Fibroblast of pulmonary artery (primary cell): ENCODE results near the gene C10orf71.

Experiments used
- DNase-seq: peaks from one replicate; pipeline ENCODE4 v3.0.0-alpha.2; 2010; ENCODE audit warnings: low read depth
- H3K4me3 ChIP-seq: replicated peaks from 2 replicates; pipeline ENCODE4 v1.5.1; 2011; ENCODE audit warnings: low read depth, mild to moderate bottlenecking, control low read depth, low read length, moderate library complexity
- TF ChIP-seq, protein P1 (sequence below): IDR thresholded peaks from 2 replicates; pipeline ENCODE4 v1.5.1; 2011; ENCODE audit warnings: mild to moderate bottlenecking, control low read depth, low read length, inconsistent platforms; ENCODE audit errors: missing control alignments

Gene C10orf71

GRCh38 chr10:49318755-49319154, 19.8 kb downstream of the C10orf71 start:
- H3K4me3 ChIP-seq = no peak overlapping the region
- no peak for DNase-seq
- TF ChIP-seq, protein P1, sequence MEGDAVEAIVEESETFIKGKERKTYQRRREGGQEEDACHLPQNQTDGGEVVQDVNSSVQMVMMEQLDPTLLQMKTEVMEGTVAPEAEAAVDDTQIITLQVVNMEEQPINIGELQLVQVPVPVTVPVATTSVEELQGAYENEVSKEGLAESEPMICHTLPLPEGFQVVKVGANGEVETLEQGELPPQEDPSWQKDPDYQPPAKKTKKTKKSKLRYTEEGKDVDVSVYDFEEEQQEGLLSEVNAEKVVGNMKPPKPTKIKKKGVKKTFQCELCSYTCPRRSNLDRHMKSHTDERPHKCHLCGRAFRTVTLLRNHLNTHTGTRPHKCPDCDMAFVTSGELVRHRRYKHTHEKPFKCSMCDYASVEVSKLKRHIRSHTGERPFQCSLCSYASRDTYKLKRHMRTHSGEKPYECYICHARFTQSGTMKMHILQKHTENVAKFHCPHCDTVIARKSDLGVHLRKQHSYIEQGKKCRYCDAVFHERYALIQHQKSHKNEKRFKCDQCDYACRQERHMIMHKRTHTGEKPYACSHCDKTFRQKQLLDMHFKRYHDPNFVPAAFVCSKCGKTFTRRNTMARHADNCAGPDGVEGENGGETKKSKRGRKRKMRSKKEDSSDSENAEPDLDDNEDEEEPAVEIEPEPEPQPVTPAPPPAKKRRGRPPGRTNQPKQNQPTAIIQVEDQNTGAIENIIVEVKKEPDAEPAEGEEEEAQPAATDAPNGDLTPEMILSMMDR = no peak

- no peak overlapping the region for H3K4me3 ChIP-seq
- DNase-seq = no peak
- TF ChIP-seq, protein P1 = no peak
Observed at GRCh38 chr10:49319206-49319605, 20.2 kb downstream of the C10orf71 start.

DNA sequence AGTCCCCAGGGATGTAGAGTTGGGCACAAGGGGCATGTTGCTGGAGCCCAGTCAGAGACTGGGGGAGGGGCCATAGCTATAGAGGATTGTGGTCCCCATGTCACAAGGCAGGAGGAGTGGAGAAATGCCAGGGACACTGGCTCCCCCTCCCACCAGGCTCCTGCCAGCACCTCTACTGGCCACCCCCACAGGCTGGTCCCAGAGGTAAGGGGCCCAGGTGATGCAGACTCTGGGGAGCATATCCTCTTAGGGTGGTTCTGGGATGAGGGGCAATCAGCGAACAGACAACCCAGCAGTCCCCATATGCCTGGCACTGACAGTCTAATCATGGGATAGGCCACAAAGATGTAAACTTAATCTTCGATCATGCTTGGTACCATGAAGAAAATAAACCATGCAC, 21.2 kb downstream of the C10orf71 start:
- no peak for DNase-seq
- TF ChIP-seq, protein P1 = no peak
- no peak overlapping the region for H3K4me3 ChIP-seq

- no peak for DNase-seq
- TF ChIP-seq, protein P1 = no peak
- H3K4me3 ChIP-seq = no peak overlapping the region
Observed at GRCh38 chr10:49321021-49321420, 22.1 kb downstream of the C10orf71 start.

DNA sequence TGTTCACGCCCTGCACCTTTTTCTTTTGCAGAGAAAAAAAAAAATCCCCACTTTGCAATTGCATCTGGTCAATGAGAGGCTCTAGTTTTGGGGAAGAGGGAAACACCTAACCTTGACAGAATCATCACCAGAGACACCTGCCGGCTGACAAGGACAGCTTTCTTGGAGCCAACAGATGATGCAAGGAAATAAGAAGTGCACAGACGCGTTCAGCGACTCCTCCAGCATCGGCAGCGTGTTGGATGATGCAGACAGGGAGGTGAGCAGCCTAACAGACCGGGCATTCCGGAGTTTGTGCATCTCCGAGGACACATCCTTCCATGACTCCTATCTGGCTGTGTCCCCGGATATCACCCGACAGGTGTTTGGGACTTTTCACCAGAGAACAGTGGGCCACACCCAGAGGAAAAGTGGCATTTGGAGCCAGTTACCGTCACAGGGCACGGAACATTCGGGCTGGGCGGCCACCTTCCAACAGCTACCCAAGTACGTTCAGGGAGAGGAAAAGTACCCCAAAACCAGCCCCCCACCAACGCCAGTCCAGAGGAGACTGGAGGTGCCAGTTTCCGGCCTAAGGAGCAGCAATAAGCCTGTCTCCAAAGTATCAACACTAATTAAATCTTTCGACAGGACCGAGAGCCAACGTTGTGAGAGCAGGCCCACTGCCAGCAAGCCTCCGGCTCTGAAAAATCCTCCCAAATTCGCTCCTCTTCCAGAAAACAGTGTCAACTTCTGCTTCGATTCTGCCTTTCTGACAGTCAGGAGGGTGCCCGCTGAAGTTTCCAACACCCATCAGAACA, 23.6 kb downstream of the C10orf71 start:
- DNase-seq = no peak
- TF ChIP-seq, protein P1 = no peak
- no peak overlapping the region for H3K4me3 ChIP-seq

DNA sequence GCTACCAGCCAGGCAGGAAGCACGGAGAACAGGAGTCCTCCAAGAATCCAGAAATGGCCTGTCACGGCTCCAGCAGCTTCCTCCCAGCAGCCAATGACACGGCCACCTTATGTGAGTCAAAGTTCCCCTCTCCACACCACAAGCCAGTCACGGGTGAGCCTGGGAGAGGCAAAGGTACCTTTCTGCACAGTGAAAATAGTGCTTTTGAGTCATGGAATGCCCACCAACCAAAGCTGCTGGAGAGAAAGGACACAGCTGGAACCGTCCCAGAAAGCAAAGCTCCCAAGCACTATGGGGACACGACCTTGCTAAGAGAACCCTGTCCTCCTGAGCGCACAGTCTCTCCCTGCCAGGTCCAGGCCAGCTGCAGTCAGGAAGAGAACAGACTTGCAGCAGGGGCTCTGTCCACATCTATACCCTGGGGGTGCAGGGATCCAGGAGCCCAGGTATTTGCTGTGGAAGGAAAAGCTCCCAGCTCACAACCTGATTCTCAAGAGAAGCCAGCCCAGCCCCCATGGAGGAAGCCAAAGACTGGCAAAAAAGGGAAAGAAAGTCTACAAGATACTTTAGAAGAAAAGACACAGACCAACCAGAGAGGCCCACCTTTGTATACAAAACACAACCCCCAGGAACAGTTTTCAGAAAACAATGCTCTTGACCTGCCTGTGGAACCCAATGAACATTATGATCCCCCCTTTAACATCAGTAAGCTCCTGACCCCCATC, 24.4 kb downstream of the C10orf71 start:
- TF ChIP-seq, protein P1 = no peak
- no peak for DNase-seq
- H3K4me3 ChIP-seq = no peak overlapping the region

GRCh38 chr10:49323896-49324270, 24.9 kb downstream of the C10orf71 start:
- DNase-seq = no peak
- TF ChIP-seq, protein P1 = no peak
- H3K4me3 ChIP-seq = no peak overlapping the region
